ENCODE measurements around the gene MIOS. TPM values are rescaled to one million over a fixed set of nuclear protein-coding genes. Genes with fewer than 3 reads are reported as not detected.

The MIOS gene
- total RNA-seq, result 15.2 and 23.7 TPM in 2 replicates

DNA sequence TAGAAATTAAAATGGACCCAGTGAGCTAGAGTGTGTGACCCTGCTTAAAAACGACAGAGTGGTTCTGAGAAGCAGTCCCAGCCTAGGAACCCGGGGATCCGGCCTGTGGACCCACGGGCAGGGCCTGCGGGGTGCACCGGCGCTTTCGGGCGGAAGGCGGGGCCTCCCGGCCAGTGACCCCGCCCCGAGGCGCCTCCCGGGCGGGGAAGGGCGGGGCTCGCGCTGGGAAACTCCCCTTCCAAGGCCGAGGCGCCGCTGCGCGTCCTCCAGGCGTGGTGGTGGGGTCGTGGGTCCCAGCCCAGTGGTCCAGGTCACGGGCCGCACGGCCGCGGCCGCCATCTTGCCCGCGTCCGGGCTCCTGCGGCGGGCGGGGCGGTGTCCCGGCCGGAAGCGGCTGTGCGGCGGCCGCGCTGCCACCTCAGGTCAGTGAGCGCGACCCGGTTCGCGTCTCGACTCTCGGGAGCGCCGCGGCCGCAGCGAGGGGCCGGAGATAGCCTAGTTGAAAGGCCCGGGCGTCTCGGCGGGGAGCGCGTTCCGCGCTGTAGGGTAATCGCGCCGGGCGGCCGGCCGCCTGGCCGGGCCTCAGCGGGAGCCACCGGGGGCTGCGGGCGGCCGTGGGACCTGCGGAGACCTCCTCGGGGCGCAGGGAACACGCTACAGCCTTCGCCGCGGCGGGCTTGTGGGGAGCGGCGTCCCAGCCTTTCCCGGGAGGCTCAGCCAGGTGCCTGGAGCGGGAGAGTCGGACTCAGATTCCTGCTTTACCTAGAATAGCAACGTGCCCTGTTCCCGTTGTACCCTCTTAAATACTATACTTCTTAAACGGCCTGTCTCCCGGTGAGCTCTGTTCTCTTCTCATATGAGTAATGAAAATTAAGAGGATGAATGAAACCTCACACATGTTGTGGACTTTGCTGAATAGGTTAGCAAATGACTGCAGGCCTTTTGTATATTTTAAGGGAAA lies at the start of gene MIOS:
Gene MIOS, plus strand, starts transcription at position 234 of the 961 bp plus-strand sequence. CDS start 5,592 bp downstream, outside the sequence.

GRCh38 chr7:7535691-7536090 lies 31.0 kb upstream of the MIOS start, which contains the start of gene COL28A1:
COL28A1 (minus strand) TSS chr7:7535873; CDS start chr7:7532875, 2,998 bp downstream.

DNA sequence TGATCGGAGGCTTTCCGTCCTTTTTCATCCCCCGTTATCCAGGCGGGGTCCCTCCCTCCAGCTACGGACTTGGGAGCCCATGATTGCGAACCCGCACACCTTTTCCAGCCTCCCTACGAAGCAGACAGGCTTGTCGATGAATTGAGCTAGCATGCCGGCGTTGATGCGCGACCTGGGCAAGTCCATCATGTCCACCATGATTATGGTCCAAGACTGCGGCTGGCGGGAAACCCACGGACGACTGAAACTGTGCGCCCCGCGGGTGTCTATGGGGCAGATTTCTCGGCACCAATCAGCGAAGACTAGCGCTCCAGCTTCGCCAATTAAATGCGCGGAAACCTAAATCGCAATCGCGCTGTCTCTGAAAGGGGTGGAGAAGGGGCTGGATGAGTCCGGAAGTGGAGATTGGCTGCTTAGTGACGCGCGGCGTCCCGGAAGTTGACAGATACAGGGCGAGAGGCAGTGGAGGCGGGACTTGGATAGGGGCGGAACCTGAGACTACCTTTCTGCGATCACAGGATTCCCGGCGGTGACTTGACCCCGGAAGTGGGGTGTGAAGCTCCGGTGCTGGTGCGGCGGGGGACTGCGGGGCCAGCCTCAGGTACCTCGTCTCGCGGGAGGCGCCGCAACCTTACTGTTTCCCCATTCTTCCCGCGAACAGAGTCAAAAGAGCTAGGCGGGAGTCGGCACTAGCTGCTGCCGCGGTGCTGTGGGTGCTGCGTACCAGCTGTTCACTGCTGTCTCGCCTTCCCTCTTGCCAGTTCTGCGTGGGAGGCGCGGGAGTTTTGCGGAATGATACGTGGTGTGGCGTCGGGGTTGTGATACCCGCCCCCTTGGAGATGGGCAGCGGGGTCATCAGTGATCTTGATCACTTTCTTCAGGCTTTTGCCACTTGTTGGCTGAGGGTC lies 73.8 kb downstream of the MIOS start, which contains the start of gene UMAD1:
Gene UMAD1, plus strand, starts transcription at position 532 of the 908 bp plus-strand sequence. CDS start 32,620 bp downstream, outside the sequence.

Other genes starting within 250 kb of the MIOS start
- under 0.01 TPM in 1 of 2 replicates, not detected in the other for gene COL28A1, start 31.0 kb upstream of the MIOS start, total RNA-seq
- 4.7 and 6.2 TPM in 2 replicates for gene UMAD1, start 73.9 kb downstream of the MIOS start, total RNA-seq
- 11.9 and 22.0 TPM in 2 replicates for gene RPA3, start 151.7 kb downstream of the MIOS start, total RNA-seq